Sigmoid colon (tissue), 4 donors: ENCODE measurements around the gene ERP44.

ENCODE experiments used
- POLR2AphosphoS5 ChIP-seq, 4 donors: sonication (generic); formaldehyde crosslinking; IDR thresholded peaks; one replicate each; pipeline ENCODE4 v1.6.1; 2017; ENCODE audit warnings: antibody characterized with exemption in 4 of 4
- TF ChIP-seq, protein P1 (sequence below), 4 experiments: fragments of 450-650 bp in 3 of 4; fragments of 200-600 bp in 1 of 4; IDR thresholded peaks; one replicate each; pipeline ENCODE4 v1.5.1; 2016 to 2019; ENCODE audit warnings: antibody characterized with exemption in 4 of 4, mild to moderate bottlenecking in 3 of 4, moderate library complexity in 2 of 4

DNA sequence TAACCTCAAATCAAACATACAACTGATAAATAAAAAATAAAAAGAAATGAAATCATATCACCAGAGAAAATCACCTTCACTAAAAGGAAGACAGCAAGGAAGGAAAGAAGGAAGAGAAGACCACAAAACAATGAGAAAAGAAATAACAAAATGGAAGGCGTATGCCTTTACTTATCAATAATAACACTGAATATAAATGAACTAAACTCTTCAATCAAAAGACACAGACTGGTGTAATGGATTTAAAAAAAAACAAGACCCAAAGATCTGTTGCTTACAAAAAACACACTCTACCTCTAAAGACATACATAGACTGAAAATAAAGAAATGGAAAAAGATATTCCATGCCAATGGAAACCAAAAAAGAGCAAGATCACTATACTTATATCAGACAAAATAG is 60.3 kb downstream of the ERP44 start:
- TF ChIP-seq, protein P1, sequence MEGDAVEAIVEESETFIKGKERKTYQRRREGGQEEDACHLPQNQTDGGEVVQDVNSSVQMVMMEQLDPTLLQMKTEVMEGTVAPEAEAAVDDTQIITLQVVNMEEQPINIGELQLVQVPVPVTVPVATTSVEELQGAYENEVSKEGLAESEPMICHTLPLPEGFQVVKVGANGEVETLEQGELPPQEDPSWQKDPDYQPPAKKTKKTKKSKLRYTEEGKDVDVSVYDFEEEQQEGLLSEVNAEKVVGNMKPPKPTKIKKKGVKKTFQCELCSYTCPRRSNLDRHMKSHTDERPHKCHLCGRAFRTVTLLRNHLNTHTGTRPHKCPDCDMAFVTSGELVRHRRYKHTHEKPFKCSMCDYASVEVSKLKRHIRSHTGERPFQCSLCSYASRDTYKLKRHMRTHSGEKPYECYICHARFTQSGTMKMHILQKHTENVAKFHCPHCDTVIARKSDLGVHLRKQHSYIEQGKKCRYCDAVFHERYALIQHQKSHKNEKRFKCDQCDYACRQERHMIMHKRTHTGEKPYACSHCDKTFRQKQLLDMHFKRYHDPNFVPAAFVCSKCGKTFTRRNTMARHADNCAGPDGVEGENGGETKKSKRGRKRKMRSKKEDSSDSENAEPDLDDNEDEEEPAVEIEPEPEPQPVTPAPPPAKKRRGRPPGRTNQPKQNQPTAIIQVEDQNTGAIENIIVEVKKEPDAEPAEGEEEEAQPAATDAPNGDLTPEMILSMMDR (IDR thresholded peaks at IDR 0.05), result no peak
- no peak for TF ChIP-seq POLR2AphosphoS5 (IDR thresholded peaks at IDR 0.05)
